Liver (tissue), 9 donors: ENCODE measurements around the gene ERP27. TPM values are rescaled to one million over a fixed set of nuclear protein-coding genes. Genes with fewer than 3 reads are reported as not detected.

Experiments
- DNase-seq: peaks from one replicate; pipeline ENCODE4 v3.0.0-alpha.2; 2017; ENCODE audit warnings: low spot score
- H3K27ac ChIP-seq, 2 donors: one replicate each; pipeline ENCODE4 v1.7.0; 2013; ENCODE audit warnings: inconsistent platforms in 2 of 2, low read length in 2 of 2, control low read depth in 1 of 2, low read depth in 1 of 2, mild to moderate bottlenecking in 1 of 2
- H3K27me3 ChIP-seq, 4 donors: one replicate each; pipeline versions ENCODE4 v1.6.1 to v1.7.0; 2013; ENCODE audit warnings: low read length in 3 of 4, inconsistent platforms in 1 of 4, mild to moderate bottlenecking in 1 of 4, moderate library complexity in 1 of 4; ENCODE audit not compliant: control insufficient read depth in 4 of 4, insufficient read depth in 4 of 4
- H3K36me3 ChIP-seq, 4 donors: one replicate each; pipeline versions ENCODE4 v1.6.1 to v1.7.0; 2013; ENCODE audit warnings: low read length in 3 of 4, mild to moderate bottlenecking in 3 of 4, low read depth in 1 of 4, moderate library complexity in 1 of 4; ENCODE audit not compliant: control insufficient read depth in 4 of 4, insufficient read depth in 3 of 4
- H3K4me1 ChIP-seq, 4 donors: one replicate each; pipeline versions ENCODE4 v1.6.1 to v1.7.0; 2013; ENCODE audit warnings: low read length in 3 of 4, mild to moderate bottlenecking in 3 of 4, moderate library complexity in 1 of 4; ENCODE audit not compliant: control insufficient read depth in 4 of 4, insufficient read depth in 4 of 4
- H3K4me3 ChIP-seq, 3 donors: one replicate each; pipeline versions ENCODE4 v1.6.1 to v1.7.0; 2013; ENCODE audit warnings: low read length in 3 of 3, control low read depth in 1 of 3, low read depth in 1 of 3, mild to moderate bottlenecking in 1 of 3
- H3K9ac ChIP-seq, 2 donors: one replicate each; pipeline ENCODE4 v1.7.0; 2013; ENCODE audit warnings: low read length in 2 of 2, mild to moderate bottlenecking in 2 of 2, moderate library complexity in 2 of 2, control low read depth in 1 of 2, low read depth in 1 of 2
- H3K9me3 ChIP-seq, 4 donors: one replicate each; pipeline versions ENCODE4 v1.6.1 to v1.7.0; 2013; ENCODE audit warnings: low read length in 3 of 4; ENCODE audit not compliant: control insufficient read depth in 4 of 4
- EGR1 ChIP-seq, 2 donors: IDR thresholded peaks; 2 replicates each; pipeline ENCODE4 v1.6.1; 2016 to 2018; ENCODE audit warnings: antibody characterized with exemption in 2 of 2, low read depth in 2 of 2
- FOXA1 ChIP-seq: IDR thresholded peaks from 2 replicates; pipeline ENCODE4 v1.6.1; 2016; ENCODE audit warnings: antibody characterized with exemption
- FOXA2 ChIP-seq: IDR thresholded peaks from 2 replicates; pipeline ENCODE4 v1.6.1; 2016; ENCODE audit warnings: antibody characterized with exemption
- GABPA ChIP-seq, 2 donors: IDR thresholded peaks in 1 of 2; conservative IDR thresholded peaks in 1 of 2; 2 replicates each; pipeline ENCODE4 v1.6.1; 2016; ENCODE audit warnings: antibody characterized with exemption in 2 of 2, mild to moderate bottlenecking in 1 of 2, moderate library complexity in 1 of 2
- HNF4A ChIP-seq, 2 donors: conservative IDR thresholded peaks; 2 replicates each; pipeline ENCODE4 v1.6.1; 2016; ENCODE audit warnings: antibody characterized with exemption in 2 of 2, mild to moderate bottlenecking in 2 of 2
- HNF4G ChIP-seq: IDR thresholded peaks from 2 replicates; pipeline ENCODE4 v1.6.1; 2016; ENCODE audit warnings: antibody characterized with exemption
- JUND ChIP-seq, 2 donors: IDR thresholded peaks; 2 replicates each; pipeline ENCODE4 v1.6.1; 2016; ENCODE audit warnings: antibody characterized with exemption in 2 of 2
- NR2F2 ChIP-seq: IDR thresholded peaks from 2 replicates; pipeline ENCODE4 v1.6.1; 2016; ENCODE audit warnings: antibody characterized with exemption
- RAD21 ChIP-seq, 2 donors: IDR thresholded peaks; 2 replicates each; pipeline ENCODE4 v1.6.1; 2016; ENCODE audit warnings: antibody characterized with exemption in 2 of 2, mild to moderate bottlenecking in 2 of 2
- REST ChIP-seq: IDR thresholded peaks from 2 replicates; pipeline ENCODE4 v1.6.1; 2016; ENCODE audit warnings: antibody characterized with exemption, mild to moderate bottlenecking
- RXRA ChIP-seq, 2 donors: IDR thresholded peaks; 2 replicates each; pipeline ENCODE4 v1.6.1; 2017 to 2018; ENCODE audit warnings: antibody characterized with exemption in 2 of 2, mild to moderate bottlenecking in 1 of 2
- SP1 ChIP-seq: IDR thresholded peaks from 2 replicates; pipeline ENCODE4 v1.6.1; 2018; ENCODE audit warnings: antibody characterized with exemption, mild to moderate bottlenecking
- TAF1 ChIP-seq: conservative IDR thresholded peaks from 2 replicates; pipeline ENCODE4 v1.6.1; 2016; ENCODE audit warnings: antibody characterized with exemption, mild to moderate bottlenecking
- YY1 ChIP-seq: IDR thresholded peaks from 2 replicates; pipeline ENCODE4 v1.6.1; 2016; ENCODE audit warnings: antibody characterized with exemption, mild to moderate bottlenecking
- WGBS: extraction: QIAGEN DNeasy Blood & Tissue Kit; methylation state at CpG from one replicate; pipeline ENCODE4 v1.1.7; 2013; 5-methylcytosine and 5-hydroxymethylcytosine counted together
- polyA plus RNA-seq, 2 donors: library from polyadenylated mRNA; stranded (reverse) in 1 of 2; unstranded in 1 of 2; fragments of 200-250 nt in 1 of 2; fragments of >200 nt in 1 of 2; fragmentation: Nextera tagmentation in 1 of 2; extraction: Ambion mirVana in 1 of 2; gene quantifications; one replicate each; pipeline versions ENCODE4 v1.2.1 to v1.2.3, GENCODE V29; 2013 to 2015
- total RNA-seq, 2 donors: library from RNA; depleted of rRNA; stranded (reverse); fragments of >200 nt; gene quantifications; one replicate each; pipeline ENCODE4 v1.2.3, GENCODE V29; 2014
- TF ChIP-seq, protein P1 (sequence below): IDR thresholded peaks from 2 replicates; pipeline ENCODE4 v1.6.1; 2016; ENCODE audit warnings: antibody characterized with exemption
- TF ChIP-seq, protein P2 (sequence below): IDR thresholded peaks from 2 replicates; pipeline ENCODE4 v1.6.1; 2016; ENCODE audit warnings: antibody characterized with exemption
- TF ChIP-seq, protein P3 (sequence below): fragments of 150-350 bp; IDR thresholded peaks from 2 replicates; pipeline ENCODE4 v1.5.1; 2017; ENCODE audit warnings: improper control_type of control experiment, low read depth, low read length; ENCODE audit not compliant: missing input control
- TF ChIP-seq, protein P4 (sequence below): IDR thresholded peaks from 2 replicates; pipeline ENCODE4 v1.6.1; 2016; ENCODE audit warnings: antibody characterized with exemption
- donor health status: healthy.
- donor health status: healthy.
- donor health status: healthy.
- donor health status: healthy.
- donor health status: healthy.

The ERP27 gene
- total and polyA plus RNA-seq, 4 donors = 0.14 to 5.8 (median 0.51) TPM

- H3K9me3 ChIP-seq = no peaks in the 10 kb centered on the region
- no peak for DNase-seq
- H3K27me3 ChIP-seq = no peaks in the 10 kb centered on the region
- H3K9ac ChIP-seq = no peak overlapping the region
- H3K4me3 ChIP-seq = no peak overlapping the region
- WGBS = 77% methylated on average over 6 of the region's 6 CpGs
- no peak for TF ChIP-seq RXRA (IDR thresholded peaks at IDR 0.05)
- no peak for TF ChIP-seq HNF4A (conservative IDR thresholded peaks at IDR 0.05)
- no peak for TF ChIP-seq JUND (IDR thresholded peaks at IDR 0.05)
- no peak for TF ChIP-seq FOXA1
- TF ChIP-seq, protein P1, sequence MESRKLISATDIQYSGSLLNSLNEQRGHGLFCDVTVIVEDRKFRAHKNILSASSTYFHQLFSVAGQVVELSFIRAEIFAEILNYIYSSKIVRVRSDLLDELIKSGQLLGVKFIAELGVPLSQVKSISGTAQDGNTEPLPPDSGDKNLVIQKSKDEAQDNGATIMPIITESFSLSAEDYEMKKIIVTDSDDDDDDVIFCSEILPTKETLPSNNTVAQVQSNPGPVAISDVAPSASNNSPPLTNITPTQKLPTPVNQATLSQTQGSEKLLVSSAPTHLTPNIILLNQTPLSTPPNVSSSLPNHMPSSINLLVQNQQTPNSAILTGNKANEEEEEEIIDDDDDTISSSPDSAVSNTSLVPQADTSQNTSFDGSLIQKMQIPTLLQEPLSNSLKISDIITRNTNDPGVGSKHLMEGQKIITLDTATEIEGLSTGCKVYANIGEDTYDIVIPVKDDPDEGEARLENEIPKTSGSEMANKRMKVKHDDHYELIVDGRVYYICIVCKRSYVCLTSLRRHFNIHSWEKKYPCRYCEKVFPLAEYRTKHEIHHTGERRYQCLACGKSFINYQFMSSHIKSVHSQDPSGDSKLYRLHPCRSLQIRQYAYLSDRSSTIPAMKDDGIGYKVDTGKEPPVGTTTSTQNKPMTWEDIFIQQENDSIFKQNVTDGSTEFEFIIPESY = no peak
- TF ChIP-seq, protein P2, sequence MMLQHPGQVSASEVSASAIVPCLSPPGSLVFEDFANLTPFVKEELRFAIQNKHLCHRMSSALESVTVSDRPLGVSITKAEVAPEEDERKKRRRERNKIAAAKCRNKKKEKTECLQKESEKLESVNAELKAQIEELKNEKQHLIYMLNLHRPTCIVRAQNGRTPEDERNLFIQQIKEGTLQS = no peak
- no peak for TF ChIP-seq FOXA2
- no peak for TF ChIP-seq GABPA (IDR thresholded peaks at IDR 0.05 in 1 of 2, conservative IDR thresholded peaks at IDR 0.05 in 1 of 2)
- TF ChIP-seq TAF1 = no peak
- TF ChIP-seq, protein P3, sequence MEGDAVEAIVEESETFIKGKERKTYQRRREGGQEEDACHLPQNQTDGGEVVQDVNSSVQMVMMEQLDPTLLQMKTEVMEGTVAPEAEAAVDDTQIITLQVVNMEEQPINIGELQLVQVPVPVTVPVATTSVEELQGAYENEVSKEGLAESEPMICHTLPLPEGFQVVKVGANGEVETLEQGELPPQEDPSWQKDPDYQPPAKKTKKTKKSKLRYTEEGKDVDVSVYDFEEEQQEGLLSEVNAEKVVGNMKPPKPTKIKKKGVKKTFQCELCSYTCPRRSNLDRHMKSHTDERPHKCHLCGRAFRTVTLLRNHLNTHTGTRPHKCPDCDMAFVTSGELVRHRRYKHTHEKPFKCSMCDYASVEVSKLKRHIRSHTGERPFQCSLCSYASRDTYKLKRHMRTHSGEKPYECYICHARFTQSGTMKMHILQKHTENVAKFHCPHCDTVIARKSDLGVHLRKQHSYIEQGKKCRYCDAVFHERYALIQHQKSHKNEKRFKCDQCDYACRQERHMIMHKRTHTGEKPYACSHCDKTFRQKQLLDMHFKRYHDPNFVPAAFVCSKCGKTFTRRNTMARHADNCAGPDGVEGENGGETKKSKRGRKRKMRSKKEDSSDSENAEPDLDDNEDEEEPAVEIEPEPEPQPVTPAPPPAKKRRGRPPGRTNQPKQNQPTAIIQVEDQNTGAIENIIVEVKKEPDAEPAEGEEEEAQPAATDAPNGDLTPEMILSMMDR = no peak
- TF ChIP-seq EGR1 (IDR thresholded peaks at IDR 0.05; ENCODE audit: low read depth in 2 of 2) = no peak
- no peak for TF ChIP-seq RAD21 (IDR thresholded peaks at IDR 0.05)
- TF ChIP-seq NR2F2 = no peak
- TF ChIP-seq, protein P4, sequence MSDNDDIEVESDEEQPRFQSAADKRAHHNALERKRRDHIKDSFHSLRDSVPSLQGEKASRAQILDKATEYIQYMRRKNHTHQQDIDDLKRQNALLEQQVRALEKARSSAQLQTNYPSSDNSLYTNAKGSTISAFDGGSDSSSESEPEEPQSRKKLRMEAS = no peak
- TF ChIP-seq YY1 = no peak
- no peak for TF ChIP-seq REST
- no peak for TF ChIP-seq HNF4G
- TF ChIP-seq SP1 = no peak
- peaks cover 0 to 3% (median under 1%) of the 10 kb centered on the region in 4 donors for H3K4me1 ChIP-seq
- H3K27ac ChIP-seq = no peak overlapping the region
- no peaks in the 10 kb centered on the region for H3K36me3 ChIP-seq
Observed at GRCh38 chr12:14886271-14886670, 52.1 kb downstream of the ERP27 start.
